Skeletal muscle cell (primary cell): ENCODE data around the gene ARPC5.
"Not testable (repeated sequence)": the region's sequence is repeated elsewhere in the genome, so short reads cannot be mapped to it uniquely, and the experiment has no call there.

Experiments used
- DNase-seq: peaks from one replicate; pipeline ENCODE4 v3.0.0-alpha.2; 2010; ENCODE audit warnings: low read depth
- H3K4me3 ChIP-seq: 2 replicates; pipeline ENCODE4 v1.5.1; 2011; ENCODE audit warnings: low read depth, mild to moderate bottlenecking, control low read depth, low read length, moderate library complexity

Gene ARPC5

DNA sequence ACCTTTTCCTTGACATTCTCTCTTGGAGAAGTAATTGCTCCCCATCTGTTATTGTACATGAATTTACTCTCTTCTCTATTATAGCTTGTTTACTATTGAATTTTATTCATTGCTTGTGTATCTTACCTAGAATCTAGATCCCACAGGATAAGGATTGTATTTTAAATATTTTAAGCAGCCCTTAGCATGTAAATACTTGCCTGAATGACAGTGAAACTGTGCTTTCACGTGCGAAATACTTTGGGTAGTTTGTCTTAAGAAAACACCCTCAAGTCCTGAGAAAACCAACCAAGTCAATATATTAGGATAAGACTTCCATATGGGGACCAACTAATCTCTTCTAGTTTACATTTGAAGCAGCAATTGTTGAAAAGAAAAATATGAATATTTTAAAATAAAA lies 15.3 kb downstream of the ARPC5 start:
- no peak overlapping the region for H3K4me3 ChIP-seq
- DNase-seq: no peak

DNA sequence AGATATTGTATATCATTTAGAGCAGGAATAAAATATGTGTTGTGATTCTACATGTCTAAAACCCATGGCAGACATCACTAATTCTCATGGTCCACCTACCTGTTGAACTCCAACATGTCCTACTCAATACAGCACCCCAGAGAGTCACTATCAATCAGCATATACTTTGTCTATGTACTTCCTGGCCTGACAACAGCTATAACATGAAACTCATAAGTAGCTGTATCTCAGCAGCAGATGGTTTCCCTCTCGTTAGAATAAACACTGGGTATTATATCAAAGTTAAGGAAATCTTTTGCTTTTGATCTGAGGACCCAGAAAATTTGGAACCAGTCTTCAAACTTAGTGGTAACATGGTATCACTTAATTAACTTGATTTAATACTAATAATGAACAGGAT lies 15.8 kb downstream of the ARPC5 start:
- H3K4me3 ChIP-seq: no peak overlapping the region
- DNase-seq: no peak

DNA sequence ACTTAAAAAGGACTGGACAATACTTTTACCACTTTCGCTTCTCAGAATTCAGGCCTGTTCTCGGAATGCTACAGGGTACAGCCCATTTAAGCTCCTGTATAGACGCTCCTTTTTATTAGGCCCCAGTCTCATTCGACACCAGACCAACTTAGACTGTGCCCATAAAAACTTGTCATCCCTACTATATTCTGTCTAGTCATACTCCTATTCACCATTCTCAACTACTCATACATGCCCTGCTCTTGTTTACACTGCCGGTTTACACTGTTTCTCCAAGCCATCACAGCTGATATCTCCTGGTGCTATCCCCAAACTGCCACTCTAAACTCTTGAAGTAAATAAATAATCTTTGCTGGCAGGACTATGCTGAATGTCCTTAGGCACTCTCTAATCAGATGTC lies 17.4 kb downstream of the ARPC5 start:
- DNase-seq: not testable (repeated sequence)

DNA sequence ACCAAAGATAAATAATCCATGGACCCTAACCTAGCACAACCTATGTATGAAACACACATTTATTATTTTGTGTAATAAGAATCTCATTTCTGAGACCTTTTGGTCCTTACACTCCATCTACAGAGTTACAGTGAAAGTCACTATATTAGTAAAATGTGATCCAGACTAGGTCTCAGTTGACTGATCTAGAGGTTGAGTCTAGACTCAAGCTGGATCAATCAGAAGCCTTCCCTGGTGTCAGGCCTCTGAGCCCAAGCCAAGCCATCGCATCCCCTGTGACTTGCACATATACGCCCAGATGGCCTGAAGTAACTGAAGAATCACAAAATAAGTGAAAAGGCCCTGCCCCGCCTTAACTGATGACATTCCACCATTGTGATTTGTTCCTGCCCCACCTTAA lies 22.6 kb downstream of the ARPC5 start:
- not testable (repeated sequence) for DNase-seq, H3K4me3 ChIP-seq

More for the DNA sequence above, 17.4 kb downstream of the ARPC5 start:
- H3K4me3 ChIP-seq: not testable (repeated sequence)

DNA sequence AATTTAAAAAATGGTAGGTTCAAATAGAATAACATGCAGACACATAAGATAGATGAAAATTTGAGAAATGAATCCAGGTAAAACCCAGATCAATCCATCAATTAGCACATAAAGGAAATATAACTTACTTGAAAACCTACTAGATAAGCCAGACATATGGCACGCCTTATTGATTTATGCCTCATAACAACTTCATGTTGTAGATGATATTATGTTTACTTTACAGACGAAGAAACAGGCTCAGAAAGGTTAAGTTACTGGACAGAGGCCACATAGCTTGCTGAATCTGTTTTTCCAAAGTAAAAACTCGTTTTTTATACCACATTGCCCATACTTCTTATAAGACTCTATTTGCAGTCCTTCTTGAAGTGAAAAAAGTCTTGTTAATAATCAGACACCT lies 23.2 kb downstream of the ARPC5 start:
- H3K4me3 ChIP-seq: no peak overlapping the region
- DNase-seq: no peak

DNA sequence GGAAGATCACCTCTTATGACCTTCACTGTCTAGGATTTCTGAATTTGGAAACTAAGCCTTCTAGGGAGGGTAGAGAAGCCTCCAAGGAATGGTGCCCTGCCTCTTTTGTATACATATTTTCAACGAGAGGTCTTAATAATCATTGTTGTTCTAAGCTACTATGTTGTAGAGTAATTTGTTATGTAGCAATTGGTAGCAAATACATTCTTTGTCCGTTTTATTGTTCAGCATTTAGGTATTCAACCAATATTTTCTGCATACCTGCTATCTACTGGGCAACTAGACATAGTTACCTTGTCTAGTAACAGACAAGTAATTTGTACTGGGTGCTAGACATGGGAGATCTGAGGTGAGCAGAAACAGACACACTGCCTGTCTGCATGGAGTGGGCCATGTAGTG lies 24.6 kb downstream of the ARPC5 start:
- DNase-seq: no peak
- H3K4me3 ChIP-seq: no peak overlapping the region

DNA sequence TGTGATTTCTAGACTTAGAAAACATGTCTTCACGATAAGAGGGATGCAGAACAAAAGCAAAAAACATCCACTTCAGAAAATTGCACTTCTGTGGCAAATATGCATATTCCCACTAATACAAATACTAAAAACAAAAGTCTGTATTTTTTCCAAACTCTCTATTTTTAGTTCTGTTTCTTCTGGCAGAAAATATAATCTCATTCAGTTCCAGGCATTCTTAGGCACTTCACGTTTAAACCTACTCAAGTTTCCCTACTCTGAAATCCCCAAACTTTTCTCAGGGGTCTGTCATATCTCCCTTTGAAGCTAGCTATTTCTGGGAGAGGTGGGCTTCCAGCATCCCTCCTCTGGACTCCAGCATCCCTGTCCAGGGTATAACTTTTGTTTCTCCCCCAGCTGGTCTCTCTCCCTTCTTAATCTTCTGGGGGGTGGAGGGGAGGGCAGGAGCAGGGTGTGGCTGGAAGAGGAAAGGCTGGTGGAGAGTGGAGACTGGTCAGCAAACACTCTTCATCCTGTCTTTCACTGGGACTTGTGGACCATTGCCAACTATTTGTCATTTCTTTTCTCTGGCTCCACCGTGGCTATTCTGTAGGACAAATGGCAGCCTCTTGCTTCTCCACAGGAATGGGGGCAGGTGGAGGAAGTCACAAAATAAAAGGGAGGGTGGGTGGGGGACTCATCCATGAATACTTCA lies 25.7 kb downstream of the ARPC5 start:
- H3K4me3 ChIP-seq: no peak overlapping the region
- no peak for DNase-seq

DNA sequence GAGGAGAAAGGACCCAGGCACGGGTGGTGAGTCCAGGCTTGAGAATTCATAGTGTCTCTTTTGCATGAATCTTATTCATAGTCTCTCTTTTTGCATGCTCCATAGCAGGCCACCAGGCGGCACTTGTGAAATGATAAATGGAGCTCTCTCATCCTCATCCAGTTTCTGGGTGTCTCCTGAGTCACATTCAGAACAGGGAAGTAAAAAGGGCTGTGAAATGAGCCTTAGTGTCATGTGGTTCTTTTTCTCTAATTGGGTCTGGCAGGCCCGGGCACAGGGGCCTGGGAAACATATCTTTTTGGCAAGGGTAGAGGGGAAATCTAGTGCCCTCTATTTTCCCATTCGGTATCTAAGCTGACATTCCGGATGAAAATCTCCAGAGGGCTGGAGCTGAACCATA lies 26.3 kb downstream of the ARPC5 start:
- peak; percentile 41 for DNase-seq
- no peak overlapping the region for H3K4me3 ChIP-seq

DNA sequence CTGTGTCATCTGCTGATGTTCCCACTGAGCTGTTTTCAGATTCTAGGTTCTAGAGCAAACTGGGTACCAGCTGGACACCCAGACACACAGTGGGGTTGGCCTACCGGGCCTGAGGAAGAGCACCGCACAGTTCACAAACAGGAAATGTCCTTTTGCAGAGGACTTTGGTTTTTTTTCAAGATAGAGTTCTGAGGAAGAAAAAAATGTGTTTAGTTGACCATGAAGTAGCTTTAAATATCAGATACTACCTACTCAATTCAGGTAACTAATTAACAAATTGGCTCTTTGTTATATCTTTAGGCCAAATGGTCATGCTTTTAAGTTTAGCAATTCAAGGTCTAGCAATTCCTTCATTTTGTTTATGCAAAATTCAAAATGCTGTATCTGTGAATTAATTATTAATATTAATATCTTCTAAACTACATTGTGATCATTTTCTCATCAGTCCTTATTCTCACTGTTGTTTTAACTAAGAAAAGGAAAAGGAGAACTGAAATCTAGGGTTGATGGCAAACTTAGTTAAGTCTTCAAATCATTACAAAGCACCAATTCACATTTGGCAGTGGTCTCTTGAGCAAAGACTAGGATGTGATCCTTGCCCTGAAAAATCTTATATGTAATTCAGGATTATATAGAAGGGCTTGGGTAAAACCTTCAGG lies 28.1 kb downstream of the ARPC5 start:
- DNase-seq: no peak
- H3K4me3 ChIP-seq: no peak overlapping the region

DNA sequence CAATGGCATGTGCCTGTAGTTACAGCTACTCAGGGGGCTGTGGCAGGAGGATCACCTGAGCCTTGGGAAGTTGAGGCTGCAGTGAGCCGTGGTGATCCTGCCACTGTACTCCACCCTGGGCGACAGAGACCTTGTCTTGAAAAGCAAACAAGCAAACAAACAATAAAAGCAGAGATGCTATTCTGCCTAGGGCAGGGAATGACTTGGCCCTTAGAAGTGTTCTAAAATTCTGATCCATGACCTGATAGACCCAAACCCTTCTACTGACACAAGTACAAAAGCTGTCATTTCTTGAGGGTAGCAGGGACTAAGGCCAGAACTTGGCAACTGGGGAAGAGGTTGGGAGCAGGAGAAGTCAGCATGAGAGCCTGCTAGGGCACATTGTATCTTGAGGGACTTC lies 29.7 kb downstream of the ARPC5 start:
- DNase-seq: no peak
- no peak overlapping the region for H3K4me3 ChIP-seq

DNA sequence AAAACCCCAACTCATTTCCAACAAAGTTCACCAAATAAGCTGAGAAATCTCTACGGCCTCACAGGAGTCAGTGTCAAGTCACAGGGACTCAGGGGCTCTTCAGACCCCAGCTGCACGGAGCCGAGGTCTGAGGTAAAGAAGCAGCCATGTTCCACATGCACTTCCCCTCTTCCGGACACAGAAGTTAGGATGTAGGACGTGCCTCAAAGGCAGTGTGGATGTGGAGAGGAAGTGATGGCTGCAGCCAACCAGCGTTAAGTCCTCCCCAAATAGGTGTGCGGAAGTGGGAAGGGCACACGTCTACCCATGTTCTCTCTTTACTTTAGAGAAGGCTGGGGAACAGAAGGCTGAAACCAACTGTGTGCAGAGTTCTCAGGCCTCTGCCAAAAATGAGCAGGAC lies 30.8 kb downstream of the ARPC5 start:
- no peak overlapping the region for H3K4me3 ChIP-seq
- no peak for DNase-seq

DNA sequence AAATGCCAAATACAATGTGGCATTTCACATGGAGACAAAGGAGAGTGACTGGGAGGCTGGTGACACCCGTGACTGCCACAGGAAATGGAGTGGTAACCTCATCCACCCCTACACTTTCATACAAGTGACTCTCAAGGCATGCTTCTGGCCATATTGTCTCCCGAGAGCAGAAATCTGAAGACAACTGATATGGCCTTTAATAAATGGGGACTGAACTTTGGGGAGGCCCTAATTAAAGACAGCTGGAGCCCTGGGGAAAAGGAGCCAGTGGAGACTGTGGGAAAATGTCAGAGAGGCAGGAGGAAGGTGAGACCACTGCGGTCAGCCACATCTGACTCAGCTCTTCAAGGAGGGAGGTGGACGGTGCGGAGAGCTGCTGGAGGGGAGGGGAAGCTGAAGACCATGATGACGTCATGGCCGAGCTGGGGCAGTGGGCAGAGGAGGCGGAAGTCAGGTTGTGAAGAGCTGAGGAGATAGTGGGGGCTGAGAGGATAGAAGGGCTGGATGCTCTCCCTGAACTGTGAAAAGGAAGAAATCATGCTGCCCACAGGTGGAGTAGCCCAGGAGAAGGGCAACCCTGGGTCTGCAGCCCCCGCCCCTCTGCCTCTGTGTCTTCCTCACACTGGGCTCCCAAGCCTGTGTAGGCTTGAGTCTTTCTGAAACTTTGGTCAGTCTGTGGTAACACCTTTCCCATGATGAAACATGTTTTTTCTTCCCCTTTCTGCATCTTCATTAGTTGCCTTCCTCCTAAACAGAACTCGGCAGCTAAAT lies 31.4 kb downstream of the ARPC5 start:
- H3K4me3 ChIP-seq: no peak overlapping the region
- peak; percentile 92 for DNase-seq

DNA sequence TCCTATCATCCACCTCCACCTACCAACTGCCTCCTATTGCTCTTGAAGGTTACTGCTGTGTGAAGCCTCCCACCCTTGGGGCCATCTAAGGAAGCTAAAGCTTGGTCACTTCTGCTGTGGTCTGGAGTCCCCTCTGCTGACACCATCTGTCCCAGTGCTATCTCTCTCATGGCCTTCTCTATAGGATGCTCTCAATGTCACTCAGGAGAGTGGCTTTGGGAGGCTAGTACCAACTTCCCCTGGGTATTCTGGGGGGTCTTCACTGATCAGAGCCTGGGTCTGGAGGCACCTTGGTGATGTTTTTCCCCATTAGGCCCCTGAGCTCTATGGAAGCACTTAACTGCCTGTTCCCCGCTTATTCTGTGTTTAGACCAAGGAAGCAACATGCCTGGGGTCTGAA lies 33.1 kb downstream of the ARPC5 start:
- no peak for DNase-seq
- H3K4me3 ChIP-seq: no peak overlapping the region

DNA sequence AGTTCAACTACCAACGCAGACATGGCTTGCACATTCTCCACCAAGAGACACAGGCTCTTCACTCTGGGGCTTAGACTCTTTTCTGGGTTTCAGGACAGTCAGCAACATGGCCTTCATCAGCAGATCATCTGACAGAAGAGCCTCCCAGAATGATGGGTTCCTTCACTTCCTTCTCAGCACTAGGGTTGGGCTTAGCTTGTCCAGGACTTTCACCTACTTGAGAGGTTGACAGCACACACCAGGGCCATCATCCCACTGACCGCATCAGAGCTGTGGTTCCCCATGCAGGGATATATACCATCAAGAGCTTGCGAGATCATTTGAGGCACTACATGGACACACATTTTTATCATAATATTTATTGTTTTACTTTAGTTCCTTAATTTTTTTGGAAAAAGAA lies 34.9 kb downstream of the ARPC5 start:
- DNase-seq: no peak
- H3K4me3 ChIP-seq: no peak overlapping the region

DNA sequence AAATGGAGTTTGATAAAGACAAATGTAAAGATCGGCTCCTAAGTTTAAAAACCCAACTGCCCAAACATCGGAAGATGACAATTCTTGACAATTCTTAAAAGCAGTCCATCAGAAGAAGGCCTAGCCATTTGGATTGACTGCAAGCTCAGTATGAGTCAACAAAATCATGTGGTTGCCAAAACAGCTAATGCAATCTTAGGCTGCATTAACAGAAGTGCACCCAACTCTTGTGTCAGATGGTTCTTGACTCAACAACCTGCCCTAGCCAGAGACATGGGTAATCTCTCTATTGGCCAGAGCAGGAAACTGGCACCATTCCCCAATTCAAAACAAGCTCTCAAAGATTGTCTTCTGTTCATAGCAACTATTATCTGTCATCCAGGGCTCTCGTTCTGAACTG lies 35.4 kb downstream of the ARPC5 start:
- H3K4me3 ChIP-seq: no peak overlapping the region
- peak; percentile 87 for DNase-seq

DNA sequence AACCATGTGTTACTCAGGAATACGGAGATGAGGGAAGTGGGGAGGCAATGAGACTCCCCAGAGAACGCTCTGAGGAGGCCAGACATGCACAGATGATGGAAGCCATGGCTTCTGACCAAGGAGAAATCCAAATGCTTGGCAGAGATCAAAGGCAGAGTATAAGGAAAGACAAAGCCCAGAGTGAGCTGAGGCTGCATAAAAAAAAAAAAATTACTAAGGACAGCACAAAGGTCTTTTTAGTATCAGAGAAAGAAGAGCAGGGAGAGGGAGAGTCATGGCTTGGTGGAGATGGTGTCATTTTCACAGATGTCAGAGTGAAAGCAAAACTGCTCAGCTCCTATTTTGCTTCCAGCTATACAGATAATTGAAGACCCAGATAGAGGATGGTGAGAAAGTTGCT lies 37.2 kb downstream of the ARPC5 start:
- no peak overlapping the region for H3K4me3 ChIP-seq
- DNase-seq: no peak

DNA sequence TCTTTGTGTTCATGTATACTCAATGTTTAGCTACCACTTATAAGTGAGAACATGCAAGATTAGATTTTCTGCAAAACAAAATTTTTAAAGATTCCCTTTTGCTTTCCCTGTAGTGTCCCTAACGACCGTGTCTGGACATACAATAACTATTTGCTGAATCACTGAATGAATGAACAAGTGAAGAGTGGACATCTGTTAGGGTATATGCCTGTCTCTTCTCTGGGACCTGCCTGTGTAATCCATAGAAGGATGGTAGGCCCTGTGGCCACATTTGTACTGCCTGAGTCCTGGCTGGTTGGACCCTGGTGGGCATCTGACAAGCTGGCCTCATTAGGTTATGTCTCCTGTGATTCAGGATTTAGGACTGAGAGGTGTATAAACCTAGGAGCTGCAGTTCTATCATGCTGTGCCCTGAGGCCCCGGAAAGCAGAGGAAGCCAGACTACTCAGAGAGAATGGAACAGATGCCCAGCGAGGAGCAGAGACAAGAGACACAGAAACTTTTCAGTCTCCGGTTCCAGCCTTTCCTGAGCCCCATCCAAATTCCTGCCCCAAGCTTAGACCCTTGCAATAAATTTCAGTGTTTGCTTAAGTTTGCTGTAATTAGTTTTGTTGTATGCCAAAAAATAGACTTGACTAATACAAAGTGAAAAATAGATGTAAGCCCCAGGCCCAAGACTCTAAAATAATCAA lies 37.8 kb downstream of the ARPC5 start:
- no peak overlapping the region for H3K4me3 ChIP-seq
- DNase-seq: no peak

DNA sequence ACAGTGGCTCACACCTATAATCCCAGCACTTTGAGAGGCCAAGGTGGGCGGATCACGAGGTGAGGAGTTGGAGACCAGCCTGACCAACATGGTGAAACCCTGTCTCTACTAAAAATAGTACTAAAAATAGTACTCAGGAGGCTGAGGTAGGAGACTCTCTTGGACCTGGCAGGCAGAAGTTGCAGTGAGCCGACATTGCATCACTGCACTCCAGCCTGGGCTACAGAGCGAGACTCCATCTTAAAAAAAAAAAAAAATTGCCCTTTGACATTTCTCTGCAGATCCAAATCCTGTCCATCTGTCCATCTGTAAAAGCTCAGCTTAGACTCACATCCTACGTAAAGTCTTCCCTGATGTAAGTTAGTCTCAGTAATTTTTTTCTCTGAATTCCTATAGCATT lies 39.1 kb downstream of the ARPC5 start:
- DNase-seq: no peak
- no peak overlapping the region for H3K4me3 ChIP-seq

DNA sequence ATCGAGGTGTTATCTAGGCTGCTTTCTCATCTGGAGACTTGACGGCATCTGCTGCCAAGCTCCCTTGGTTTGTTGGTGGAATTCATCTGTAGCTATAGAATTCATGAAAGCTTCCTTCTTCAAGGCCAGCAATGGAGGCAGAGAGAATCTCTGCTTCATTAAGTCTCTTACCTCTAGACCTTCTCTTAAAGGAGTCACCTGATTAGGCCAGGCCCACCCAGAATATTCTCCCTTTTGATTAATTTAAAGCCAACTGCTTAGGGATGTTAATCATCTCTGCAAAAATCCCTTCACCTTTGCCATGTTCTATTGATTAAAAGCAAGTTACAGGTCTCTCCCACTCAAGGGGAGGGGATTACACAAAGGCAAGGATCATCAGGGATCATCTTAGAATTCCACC lies 40.0 kb downstream of the ARPC5 start:
- no peak for DNase-seq
- no peak overlapping the region for H3K4me3 ChIP-seq

DNA sequence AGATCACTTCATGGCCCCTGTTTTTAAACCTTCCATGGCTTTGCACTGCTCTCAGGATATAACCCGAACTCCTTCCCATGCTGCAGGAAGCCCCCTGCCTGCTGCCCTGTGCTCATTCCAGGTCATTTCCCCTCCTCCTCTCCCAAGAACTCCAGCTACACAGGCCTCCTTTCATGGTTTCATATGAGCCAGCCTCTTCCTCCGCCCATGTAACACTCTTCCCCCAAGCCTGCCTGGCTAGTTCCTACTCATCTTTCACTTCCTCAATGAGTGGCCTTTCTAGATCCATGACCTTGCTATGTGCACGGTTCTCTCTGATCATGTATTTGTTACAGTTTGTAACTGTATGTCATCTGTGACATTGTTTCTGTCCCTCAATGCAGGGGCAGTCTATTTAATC lies 42.2 kb downstream of the ARPC5 start:
- no peak overlapping the region for H3K4me3 ChIP-seq
- DNase-seq: no peak
